ENCODE results near the gene DOK4. TPM values are rescaled to one million over a fixed set of nuclear protein-coding genes. Genes with fewer than 3 reads are reported as not detected.

Gene DOK4
- total RNA-seq, 1 donor from 2014 or later = 17.6 TPM

DNA sequence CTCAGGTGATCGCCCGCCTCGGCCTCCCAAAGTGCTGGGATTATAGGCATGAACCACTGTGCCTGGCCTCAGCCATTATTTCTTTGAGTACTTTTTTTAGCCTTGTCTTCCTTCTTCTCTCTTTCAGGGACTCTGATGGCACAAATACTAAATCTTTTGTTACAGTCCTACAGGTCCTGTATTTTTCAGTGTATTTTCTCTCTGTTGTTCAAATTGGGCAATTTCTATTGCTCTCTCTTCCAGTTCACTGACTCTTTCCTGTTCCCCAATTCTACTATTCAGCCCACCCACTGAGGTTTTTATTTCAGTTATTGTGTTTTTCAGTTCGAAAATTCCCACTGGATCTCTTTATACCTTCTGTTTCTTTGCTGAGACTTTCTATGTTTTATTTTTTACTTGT, 7.5 kb upstream of the DOK4 start:
- H3K27me3 ChIP-seq (ENCODE audit: control insufficient read depth, insufficient read depth, low read length) = no peaks in the 10 kb centered on the region
- no peak for FAIRE-seq
- H3K4me3 ChIP-seq (ENCODE audit: low read depth, low read length) = no peak overlapping the region
- TF ChIP-seq, protein P1, sequence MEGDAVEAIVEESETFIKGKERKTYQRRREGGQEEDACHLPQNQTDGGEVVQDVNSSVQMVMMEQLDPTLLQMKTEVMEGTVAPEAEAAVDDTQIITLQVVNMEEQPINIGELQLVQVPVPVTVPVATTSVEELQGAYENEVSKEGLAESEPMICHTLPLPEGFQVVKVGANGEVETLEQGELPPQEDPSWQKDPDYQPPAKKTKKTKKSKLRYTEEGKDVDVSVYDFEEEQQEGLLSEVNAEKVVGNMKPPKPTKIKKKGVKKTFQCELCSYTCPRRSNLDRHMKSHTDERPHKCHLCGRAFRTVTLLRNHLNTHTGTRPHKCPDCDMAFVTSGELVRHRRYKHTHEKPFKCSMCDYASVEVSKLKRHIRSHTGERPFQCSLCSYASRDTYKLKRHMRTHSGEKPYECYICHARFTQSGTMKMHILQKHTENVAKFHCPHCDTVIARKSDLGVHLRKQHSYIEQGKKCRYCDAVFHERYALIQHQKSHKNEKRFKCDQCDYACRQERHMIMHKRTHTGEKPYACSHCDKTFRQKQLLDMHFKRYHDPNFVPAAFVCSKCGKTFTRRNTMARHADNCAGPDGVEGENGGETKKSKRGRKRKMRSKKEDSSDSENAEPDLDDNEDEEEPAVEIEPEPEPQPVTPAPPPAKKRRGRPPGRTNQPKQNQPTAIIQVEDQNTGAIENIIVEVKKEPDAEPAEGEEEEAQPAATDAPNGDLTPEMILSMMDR (IDR thresholded peaks at IDR 0.05; ENCODE audit: insufficient read depth, low read length, severe bottlenecking) = no peak
- DNase-seq (ENCODE audit: low read depth) = no peak
- H3K36me3 ChIP-seq (ENCODE audit: control insufficient read depth, insufficient read depth, low read length) = no peaks in the 10 kb centered on the region

DNA sequence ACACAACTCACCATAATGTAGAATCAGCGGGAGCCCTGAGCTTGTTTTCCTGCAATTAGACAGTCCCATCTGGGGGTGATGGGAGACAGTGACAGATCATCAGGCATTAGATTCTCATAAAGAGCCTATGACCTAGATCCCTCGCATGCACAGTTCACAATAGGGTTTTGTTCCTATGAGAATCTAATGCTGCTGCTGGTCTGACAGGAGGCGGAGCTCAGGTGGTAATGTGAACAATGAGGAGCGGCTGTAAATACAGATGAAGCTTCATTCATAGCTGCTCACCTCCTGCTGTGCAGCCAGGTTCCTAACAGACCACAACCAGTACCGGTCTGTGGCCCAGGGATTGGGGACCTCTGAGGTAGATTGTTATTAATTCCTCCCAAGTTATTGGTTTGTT, 2.9 kb upstream of the DOK4 start:
- Histone ChIP-seq H3K36me3 (ENCODE audit: control insufficient read depth, insufficient read depth, low read length) (no peaks in the 10 kb centered on the region), H3K27me3 (ENCODE audit: control insufficient read depth, insufficient read depth, low read length) (no peaks in the 10 kb centered on the region), H3K4me3 (ENCODE audit: low read depth, low read length) (no peak overlapping the region)
- DNase-seq (ENCODE audit: low read depth) = no peak
- FAIRE-seq = no peak
- TF ChIP-seq, protein P1 (IDR thresholded peaks at IDR 0.05; ENCODE audit: insufficient read depth, low read length, severe bottlenecking) = no peak

DNA sequence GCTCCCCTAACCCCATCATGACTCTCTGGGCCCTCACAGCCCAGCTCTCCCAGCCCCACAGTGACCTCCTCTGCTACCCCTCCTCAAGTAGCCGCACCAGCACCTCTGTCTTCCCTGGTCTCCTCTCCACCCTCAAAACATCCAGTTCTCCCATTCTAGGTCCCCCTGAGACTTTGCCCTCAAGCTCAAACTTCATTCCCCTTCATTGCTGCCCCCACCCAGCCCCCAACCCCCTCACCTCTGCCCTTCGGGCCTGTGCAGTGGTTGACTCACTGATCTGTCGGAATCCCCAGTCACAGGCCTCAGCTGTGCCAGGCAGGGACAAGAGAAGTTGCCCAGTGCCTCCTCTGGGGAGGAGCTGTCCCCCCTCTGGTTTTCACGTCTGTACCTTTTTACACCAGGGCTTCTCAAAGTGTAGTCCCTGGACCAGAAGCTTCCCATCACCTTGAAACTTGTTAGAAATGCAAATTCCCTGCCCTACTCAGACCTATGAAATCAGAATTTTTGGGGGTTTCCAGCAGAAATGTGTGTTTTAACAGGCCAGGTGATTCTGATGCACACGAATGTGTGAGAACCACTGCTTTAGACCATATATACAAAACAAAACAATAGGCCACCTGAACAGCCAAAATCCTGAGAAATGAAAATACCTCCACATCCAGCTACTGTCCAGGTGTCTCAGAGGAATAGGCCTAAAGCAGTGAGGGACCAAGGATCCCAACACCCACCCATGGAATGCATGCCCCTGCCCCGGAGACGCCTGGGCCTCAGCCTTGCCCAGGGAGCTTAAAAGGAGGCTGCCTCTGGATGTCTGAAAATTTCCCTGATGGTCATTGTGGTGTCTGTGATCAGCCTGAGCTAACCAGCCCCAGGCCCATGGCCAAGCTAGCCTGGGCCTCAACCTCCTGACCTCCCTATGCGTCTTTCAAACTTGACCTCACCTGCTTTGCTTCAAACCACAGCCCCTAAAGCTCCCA, 853 bp upstream of the DOK4 start:
- Histone ChIP-seq H3K4me3 (ENCODE audit: low read depth, low read length) (no peak overlapping the region), H3K36me3 (ENCODE audit: control insufficient read depth, insufficient read depth, low read length) (no peaks in the 10 kb centered on the region), H3K27me3 (ENCODE audit: control insufficient read depth, insufficient read depth, low read length) (no peaks in the 10 kb centered on the region)
- TF ChIP-seq, protein P1 (IDR thresholded peaks at IDR 0.05; ENCODE audit: insufficient read depth, low read length, severe bottlenecking) = no peak
- no peak for DNase-seq (ENCODE audit: low read depth)
- FAIRE-seq = no peak

DNA sequence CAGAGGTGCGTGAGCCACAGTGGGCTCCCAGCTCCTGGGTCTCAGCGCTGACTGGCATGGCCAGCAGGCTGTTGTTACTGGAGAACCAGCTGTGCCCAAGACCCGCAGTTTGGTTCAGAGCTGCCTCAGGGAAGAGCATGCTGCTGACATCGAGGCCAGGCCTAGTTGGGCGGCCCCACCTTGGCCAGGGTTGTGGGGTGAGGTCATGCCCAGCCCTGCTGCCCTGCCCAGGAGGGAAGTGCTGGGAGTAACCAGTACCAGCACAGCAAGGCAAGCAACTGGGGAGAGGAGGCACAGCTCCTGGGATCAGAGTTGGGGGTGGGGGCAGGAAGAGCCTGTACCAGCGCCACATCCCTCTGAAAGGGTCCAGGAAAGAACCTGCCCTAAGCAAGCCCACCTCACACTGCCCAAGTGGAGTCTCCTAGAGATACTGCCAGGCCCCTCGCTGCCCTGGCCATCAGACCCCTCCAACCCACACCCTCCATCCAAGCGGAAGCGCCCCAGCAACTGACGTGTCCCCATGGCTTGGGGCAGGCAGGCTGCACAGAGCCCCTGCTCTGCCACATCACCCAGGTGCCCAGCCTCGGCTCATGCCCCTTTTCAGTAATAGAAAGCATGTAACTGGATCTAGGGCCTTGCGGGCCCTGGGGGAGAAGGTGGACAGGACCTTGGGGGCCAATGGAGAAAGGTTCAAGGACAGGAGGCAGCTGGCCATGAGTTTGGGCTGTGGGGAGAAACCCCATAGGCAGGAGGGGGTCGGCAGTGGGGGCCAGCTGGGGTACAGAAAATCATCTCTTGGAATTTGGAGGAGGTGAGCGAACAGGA, 990 bp downstream of the DOK4 start:
- no peak for DNase-seq (ENCODE audit: low read depth)
- TF ChIP-seq, protein P1 (IDR thresholded peaks at IDR 0.05; ENCODE audit: insufficient read depth, low read length, severe bottlenecking) = no peak
- H3K27me3 ChIP-seq (ENCODE audit: control insufficient read depth, insufficient read depth, low read length) = no peaks in the 10 kb centered on the region
- peak overlapping the region; percentile 64 for H3K4me3 ChIP-seq (ENCODE audit: low read depth, low read length)
- no peaks in the 10 kb centered on the region for H3K36me3 ChIP-seq (ENCODE audit: control insufficient read depth, insufficient read depth, low read length)
- no peak for FAIRE-seq

DNA sequence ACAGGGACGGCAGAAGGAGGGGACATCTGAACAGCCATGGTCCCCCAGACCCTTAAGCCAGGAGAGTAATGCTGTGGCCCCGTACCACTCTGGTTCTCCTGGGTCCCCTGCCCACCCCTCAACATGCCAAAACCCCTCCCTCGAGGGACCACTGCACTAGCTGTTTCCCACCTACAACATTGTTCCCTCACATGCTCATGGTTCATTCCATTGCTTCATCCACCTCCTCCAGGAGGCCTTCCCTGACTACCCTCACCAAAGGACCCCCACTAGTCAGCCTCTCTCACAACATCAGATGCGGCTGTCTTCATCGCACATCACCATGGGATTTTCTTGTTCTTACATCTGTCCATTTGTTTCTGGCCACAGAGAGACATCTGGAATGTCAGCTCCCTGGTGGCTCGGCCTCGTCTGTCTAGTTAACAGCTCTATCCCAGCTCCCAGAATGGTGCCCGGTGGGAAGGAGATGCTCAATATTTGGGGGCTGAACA, 1.7 kb downstream of the DOK4 start:
- H3K27me3 ChIP-seq (ENCODE audit: control insufficient read depth, insufficient read depth, low read length) = no peaks in the 10 kb centered on the region
- FAIRE-seq (no peak), DNase-seq (ENCODE audit: low read depth) (no peak)
- TF ChIP-seq, protein P1 (IDR thresholded peaks at IDR 0.05; ENCODE audit: insufficient read depth, low read length, severe bottlenecking) = no peak
- H3K4me3 ChIP-seq (ENCODE audit: low read depth, low read length) = no peak overlapping the region
- no peaks in the 10 kb centered on the region for H3K36me3 ChIP-seq (ENCODE audit: control insufficient read depth, insufficient read depth, low read length)

Data from bronchial epithelial cell (primary cell).